GM18520 (cell line): Measurements from ENCODE around the gene MRPL55.

Experiments used
- ATAC-seq: cut with Tn5 transposase; IDR thresholded peaks from one replicate; pipeline ENCODE4 v1.9.1; 2021; ENCODE audit not compliant: unreplicated experiment

MRPL55 gene

DNA sequence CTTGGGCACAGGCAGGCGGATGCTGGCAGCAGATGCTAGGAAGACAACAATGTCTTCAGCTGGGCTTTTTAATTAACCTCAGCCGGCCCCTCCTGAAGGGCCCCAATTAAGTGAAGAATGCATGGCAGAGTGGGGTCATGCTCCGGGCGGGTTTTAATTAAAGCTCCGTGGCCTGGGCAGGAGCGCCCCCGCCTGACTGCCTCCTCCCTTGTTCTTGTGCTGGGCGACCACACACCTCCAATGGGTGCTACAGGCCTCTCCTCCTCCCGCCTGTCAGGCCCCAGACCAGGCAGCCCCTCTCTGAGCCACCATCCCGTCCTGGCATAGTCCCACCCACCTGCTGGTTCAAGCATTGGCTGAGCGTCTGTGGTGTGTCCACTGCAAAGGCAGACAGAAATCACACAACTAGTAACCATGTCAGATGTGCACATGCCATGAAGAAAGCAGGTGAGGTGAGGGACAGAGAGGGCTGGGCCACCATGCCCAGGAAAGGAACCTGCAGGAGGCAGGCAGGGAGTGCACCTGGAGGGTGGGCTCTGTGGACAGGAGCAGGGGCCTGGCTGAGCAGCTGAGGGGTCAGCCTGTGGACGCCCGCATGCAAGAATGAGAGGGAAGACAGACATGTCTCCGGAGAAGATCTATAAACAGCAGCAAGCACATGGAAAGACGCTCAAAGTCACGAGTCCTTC, 35.1 kb downstream of the MRPL55 start:
- no peak for ATAC-seq

DNA sequence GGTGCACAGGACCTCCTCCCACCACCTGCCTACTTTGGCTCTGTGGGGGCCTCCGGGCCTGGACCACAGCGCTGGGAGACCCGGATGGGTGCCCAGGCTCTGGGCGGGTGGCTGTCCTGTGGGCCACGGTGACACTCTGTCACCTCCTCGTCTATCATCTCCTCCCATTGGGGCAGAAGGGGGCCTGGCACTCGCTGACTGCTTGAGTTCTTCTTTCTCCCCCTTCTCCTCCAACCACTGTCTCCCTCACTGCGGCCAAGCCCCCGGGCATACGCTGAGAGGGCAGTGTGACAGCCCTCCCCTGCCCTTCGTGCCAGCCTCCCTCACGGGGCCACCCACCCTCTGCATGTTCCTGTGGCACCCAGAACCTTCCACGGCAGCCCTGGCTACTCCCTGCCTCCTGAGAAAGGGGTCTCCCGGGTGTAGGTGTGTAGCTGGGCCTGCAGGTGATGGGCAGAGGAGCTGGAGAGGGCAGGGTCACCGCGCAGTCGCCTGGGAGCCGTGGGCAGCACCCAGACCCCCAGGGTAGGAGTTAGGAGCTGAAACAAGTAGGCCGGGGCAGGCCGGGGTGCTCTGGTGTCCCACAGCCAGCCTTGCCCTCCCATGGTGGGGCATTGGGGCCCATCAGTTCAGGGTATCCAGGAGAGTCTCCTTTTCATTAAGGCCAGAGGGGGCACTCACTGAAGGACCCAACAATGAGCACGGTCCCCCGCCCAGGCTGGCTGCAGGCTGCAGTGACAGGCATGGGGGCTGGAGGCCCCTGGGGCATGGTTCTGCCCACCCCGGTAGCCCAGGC, 35.8 kb downstream of the MRPL55 start:
- no peak for ATAC-seq

DNA sequence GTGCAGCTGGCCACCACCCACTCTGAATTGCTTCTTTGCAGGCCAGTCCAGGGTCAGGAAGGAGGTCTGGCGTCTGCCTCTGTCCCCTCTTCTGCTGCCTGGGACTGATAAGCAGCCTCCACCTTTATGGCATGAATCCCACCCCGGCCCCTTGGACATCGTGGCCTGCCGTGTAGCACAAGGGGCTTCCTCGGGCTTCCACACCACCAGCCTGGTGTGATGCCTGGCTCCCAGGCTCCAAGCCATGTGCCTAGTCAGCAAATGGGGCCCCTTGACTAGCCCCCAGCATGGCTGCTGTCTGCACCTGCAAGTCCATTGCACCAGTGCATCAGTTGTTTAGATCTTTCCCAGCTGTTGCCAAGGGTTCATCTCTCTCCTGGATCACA, 36.4 kb downstream of the MRPL55 start:
- no peak for ATAC-seq

DNA sequence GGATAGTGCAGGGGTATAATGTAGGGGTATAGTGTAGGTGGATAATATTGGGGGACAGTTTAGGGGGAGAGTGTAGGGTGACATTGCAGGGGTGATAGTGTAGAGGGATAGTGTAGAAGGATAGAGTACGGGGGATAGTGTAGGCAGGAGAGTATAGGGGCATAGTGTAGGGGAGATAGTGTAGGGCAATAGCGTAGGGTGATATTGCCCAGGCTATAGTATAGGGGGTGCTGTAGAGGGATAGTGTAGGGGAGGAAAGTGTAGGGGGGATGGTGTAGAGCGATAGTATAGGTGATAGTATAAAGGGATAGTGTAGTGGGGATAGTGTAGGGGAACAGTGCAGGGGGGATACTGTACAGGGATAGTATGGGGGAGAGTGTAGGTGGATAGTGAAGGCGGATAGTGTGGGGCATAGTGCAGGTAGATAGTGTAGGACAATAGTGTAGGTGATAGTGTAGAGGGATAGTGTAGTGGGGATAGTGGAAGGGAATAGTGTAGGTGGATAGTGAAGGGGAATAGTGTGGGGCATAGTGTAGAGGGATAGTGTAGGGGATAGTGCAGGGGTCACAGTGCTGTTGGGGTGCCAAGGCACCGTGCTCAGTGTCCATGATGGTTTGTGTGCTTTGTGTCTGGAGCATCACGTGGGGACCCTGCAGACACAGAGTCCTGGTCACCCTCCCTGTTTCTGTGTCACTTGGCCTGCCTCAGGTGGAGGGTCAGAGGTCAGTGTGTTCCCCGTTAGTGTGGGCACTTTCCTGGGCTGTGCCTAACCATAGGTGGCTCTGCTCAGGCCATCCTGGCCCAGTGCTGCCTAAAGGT, 37.1 kb downstream of the MRPL55 start:
- ATAC-seq: no peak

DNA sequence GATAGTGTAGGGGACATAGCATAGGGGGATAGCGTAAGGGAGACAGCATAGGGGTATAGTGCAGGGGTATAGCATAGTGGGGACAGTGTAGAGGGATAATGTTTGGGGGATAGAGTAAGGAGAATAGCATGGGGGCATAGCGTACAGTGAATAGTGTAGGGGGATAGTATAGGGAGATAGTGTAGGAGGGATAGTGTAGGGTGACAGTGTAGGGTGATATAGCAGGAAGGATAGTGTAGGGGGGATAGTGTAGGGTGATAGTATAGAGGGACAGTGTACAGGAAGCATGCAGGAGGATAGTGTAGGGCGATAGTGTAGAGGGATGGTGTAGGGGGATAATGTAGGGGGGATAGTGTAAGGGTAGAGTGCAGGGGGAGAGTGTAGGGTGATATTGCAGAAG, 38.2 kb downstream of the MRPL55 start:
- ATAC-seq: no peak

DNA sequence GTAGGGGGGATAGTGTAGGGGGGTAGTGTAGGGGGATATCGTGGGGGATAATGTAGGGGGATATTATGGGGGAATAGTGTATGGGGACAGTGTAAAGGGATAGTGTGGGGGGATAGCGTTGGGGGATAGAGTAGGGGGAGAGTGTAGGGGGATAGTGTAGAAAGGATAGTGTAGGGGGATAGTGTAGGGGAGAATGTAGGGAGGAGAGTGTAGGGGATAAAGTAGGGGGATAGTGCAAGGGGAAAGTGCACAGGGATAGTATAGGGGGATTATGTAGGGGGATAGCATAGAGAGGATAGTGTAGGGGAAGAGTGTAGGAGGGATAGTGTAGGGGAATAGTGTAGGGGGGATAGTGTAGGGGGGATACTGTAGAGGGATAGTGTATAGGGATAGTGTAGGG, 38.9 kb downstream of the MRPL55 start:
- no peak for ATAC-seq

DNA sequence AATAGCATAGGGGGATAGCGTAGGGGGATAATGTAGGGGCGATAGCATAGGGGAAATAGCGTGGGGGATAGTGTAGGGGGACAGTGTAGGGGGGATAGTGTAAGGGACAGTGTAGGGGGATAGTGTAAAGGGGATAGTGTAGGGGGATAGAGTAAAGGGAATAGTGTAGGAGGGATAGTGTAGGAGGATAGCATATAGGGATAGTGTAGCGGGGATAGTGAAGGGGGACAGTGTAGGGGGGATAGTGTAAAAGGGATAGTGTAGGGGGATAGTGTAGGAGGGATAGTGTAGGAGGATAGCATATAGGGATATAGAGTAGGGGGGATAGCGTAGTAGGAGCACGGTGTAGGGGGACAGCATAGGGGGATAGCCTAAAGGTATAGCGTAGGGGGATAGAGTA, 40.7 kb downstream of the MRPL55 start:
- ATAC-seq: no peak

DNA sequence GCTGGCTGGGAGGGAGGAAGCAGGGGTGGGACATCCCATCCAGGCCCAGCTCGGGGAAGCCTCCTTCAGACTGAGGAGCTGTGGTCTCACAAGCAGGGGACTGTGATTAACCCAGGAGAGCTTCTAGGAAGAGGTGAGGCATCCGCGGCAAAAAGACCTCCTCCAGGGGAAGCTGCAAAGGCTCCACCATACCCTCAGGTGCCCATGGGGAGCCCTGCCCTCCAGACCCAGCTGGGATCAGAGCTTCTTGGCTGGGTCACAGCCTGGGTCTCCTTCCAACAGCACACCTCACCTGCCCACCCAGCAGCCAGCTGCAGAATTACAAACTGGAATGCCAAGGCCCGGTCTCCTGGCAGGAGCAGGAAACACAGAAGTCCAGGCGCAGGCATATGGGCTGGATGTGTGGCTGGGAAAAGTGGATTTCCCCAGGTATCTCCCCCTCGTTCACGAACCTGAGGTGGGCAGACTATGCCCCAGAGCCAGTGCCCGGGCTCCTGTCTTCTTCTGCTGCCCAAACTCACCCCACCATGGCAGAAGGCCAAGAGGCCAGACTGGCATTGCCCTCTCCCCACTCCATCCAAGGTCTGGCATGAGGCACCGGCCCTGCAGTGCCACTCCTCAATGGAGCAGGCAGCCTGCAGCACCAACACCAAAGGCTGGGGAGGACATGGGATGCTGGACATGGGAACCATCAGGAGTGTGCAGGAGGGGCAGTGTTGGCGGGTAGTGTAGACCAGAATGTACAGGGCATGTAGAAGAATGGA, 42.0 kb downstream of the MRPL55 start:
- ATAC-seq: no peak

DNA sequence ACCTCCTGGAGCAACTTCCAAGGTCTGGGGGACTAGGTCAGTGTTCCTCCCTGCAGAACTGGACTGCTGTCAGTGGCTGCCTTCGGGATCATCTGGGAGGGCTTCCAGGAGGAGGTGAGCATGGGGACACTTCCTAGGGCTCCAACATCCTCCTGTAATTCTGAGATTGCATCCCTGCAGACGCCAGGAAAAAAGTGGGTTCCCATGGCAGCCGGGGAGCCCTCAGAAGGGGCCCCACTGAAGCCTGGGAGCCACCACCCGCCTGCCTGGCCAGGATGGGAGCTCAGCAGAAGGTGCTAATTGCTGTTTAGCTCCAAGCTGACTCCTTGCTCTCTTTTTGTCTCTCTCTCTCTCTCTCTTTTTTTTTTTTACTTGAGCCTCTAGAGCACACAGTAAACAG, 42.7 kb downstream of the MRPL55 start:
- no peak for ATAC-seq

DNA sequence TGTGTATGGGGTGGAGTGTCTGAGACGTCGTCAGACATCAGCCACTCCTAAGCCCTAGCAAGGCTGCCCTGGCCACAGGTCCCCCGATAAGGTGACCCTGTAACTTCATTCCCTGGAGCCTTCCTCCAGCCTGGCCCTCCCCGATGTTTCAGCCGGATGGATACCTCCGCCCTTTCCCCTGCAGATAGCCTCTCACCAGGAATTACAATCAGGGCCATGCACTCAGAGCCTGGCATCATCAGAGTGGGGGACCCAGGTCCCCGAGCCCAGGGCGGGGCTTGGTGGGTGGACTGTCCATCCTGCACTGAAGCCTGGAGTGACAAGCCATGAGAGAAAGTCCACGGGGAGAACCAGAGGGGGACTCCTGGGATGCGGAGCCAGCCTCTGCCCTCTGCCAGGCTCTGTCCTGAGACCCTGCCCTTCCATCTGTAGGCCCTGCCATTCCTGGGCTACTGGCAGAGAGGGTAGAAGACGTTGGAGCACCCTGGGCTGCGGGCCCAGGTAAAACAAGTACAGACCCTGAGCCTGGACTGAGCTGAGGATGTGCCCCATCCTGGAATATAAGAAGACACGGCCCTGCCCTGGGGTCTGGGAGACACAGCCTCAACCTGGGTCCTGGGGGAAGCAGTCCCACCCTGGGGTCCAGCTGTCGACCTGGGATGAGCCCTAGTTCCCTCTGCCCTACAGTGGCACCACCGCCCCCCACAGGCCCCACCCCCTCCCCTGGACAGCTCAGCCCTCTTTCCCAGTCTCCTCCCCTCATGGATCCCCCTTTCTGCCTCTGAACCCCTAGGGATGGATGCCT, 43.4 kb downstream of the MRPL55 start:
- ATAC-seq: no peak

DNA sequence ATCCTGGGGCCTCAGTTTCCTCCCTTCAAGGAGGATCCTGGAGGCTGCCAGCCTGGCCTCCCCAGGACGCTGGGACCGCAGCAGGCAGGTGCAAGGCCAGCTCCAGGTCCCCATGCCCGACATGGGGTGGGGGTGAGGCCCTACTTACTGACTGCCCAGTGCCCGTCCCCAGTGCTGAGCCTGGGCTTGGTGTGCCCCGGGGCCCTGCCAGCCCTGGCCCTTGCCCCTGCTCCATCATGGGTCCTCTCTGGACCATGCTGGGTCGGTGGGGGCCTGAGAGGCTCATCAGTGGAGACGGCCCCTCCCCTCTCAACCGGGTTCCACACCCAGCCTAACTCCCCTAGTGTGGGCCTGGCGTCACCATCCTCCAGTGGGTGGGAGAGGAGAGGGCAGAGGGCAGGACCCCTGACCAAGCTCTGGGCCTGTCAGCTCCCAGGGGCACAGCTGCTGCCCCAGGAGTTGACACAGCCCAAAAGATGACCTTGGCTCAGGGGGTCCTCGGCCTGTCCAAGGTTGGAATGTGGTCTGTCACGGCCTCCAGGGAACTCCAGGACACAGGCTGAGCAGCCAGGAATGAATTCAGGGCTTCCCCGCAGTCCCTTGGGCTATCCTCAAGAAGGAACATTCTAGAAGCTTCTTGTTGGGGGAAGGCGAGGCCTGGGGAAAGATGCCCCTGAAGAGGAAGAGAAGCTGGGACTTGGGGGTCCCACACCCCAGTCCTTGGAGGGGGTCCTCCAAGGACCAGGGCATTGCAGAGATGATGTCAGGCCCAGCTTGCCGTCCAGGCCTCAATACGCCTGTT, 44.2 kb downstream of the MRPL55 start:
- no peak for ATAC-seq

DNA sequence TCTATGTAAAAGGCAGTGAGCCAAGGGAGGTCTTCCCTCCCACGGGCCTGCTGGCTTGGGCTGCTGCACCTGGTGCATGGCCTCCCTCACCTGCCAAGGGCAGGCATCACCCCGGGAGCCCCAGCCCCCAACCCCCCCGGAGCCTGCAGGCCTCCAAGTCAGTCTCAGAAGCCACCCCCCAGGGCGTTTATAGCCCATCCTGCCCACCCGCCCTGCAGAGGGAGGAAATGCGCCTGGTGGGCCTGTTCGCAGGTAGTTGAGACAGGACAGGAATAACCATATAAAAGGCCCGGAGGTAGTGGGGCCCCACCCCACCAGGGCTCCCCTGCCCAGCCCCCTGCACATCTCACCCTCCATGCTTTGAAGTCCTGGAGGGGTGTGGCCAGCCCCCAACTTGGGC, 44.8 kb downstream of the MRPL55 start:
- no peak for ATAC-seq

DNA sequence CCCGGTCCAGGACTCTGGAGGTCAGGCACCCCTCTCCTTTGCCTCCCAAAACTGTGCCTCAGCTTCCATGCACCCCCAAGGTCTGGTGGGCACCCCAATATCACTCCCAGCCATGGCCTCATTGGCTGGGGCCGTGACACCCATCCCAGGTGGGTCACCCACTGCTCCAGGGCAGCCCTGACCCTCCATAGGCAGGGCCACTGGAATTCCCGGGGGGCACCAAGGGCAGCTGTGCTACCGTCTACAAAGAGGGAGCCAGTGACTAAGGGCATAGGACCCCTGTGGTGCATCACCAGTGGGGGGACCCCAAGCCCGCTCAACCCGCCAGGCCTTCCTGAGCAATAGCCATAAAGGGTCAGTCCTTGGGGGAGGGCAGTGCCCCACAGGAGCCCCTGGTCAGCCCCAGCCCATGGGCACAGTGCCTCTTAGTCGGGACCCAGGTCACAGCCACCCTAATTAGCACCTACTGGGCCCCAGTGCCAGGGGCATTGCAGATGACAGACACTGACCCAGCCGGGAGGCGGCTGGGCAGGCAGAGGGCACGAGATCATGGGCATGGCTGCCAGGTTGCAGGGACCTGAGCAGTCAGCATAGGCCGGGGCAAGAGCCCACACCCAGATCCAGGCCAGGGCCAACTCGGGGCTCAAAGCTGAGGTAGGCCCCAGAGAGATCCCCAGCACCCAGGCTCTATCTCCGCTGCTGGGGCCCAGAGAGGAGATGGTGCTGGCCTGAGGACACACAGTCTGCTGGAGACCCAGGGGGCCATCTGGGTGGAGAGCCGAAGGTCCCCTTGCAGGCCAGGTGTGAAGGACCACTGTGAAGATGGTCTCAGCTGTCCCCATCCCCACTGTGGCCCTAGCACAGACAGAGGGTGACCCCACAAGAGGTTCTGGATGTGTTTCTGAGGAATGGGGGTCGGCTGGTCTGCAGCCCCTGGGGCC, 45.6 kb downstream of the MRPL55 start:
- no peak for ATAC-seq

DNA sequence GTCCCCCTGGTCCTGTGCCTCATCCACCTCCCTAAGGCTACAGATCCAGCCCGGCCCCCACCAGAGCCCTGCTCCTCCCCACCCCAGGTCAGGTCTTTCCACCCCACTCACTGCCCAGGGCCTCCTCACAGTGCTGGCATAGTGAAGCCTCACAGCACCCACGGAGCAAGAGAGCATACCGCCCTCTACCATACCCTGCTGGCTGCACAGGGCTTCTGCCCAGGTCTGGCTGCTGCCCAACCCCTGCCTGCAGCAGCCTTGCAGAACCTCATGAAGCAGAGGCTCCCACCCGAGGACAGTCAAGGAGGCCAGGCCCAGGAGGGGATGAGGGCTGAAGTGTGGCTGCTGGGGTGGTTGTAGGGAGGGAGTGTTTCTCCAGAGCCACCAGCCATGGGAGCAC, 46.3 kb downstream of the MRPL55 start:
- no peak for ATAC-seq

DNA sequence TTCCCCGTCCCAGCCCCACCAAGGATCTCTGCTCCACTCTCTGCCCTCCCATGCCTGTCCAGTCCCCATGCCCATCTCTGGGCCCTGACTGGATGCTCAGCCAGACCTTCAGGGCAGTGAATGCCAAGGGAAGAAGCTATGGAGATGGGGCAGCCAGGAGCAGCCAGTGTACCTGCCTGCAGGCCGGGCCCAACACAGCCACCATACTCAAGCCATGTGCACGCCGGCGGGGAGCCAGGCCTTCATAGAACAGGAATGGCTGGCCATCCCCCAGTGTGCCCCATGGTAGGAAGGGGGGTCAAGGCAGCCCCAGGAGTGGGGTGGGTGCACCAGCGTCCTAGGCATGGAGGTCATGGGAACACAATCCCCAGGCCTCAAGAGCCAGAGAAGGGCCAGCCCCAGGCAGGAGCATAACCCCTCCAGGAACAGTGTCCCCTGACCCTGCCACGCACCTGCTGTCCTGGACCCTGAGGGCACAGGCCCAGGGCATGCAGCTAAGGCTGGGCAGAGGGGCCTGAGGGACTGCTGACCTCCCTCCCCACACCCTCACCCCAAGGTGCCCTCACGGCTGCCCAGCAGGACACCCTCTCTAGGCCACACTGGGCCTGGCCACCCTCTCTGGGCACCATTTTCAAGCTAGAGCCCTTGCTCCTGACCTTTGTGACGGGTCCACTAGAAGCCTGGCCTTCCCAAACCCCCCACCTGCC, 46.9 kb downstream of the MRPL55 start:
- ATAC-seq: no peak

DNA sequence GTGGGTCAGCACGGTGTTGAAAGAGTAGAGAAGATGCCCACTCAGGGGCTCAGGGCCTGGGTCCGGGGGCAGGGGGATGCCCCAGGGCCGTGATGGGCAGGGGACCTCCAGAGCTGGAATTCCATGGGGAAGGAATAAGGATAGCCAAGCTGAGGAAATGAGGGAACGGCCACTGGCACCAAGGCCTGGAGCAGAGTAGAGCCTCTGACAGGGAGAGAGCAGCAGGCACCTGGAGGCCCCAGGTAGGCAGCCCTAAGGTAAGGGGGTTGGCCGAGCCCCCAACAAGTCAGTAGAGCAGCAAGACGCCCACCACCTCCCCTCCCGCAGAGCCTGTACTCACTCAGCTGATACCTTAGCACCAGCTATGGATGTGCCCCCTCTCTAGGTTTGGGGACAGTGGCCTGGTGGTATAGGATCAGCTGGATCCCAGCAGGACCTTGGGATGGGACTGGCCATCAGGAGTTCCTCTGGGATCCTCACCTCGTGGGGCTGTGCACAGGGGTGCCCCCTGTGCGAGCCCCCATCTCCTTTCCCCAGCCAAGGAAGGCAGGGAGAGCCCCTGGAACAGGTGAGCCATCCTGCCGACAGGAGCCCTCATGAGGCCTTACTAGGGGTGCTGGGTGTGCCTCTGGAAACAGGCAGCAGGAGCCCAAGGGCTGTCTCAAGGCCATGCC, 47.6 kb downstream of the MRPL55 start:
- no peak for ATAC-seq

DNA sequence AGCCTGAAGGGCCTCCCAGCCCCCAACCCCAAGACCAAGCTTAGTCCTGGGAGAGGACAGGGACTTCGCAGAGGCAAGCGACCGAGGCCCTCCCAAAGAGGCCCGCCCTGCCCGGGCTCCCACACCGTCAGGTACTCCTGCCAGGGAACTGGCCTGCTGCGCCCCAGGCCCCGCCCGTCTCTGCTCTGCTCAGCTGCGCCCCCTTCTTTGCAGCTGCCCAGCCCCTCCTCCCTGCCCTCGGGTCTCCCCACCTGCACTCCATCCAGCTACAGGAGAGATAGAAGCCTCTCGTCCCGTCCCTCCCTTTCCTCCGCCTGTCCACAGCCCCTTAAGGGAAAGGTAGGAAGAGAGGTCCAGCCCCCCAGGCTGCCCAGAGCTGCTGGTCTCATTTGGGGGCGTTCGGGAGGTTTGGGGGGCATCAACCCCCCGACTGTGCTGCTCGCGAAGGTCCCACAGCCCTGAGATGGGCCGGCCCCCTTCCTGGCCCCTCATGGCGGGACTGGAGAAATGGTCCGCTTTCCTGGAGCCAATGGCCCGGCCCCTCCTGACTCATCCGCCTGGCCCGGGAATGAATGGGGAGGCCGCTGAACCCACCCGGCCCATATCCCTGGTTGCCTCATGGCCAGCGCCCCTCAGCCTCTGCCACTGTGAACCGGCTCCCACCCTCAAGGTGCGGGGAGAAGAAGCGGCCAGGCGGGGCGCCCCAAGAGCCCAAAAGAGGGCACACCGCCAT, 48.5 kb downstream of the MRPL55 start:
- ATAC-seq: no peak
